Breast epithelium (tissue), 4 donors: Measurements from ENCODE around the gene PRICKLE3. TPM values are rescaled to one million over a fixed set of nuclear protein-coding genes. Genes with fewer than 3 reads are reported as not detected.

Experiments
- DNase-seq, 2 donors: peaks; one replicate each; pipeline ENCODE4 v3.0.0-alpha.2; 2019; ENCODE audit warnings: low spot score in 2 of 2
- H3K27ac ChIP-seq, 2 donors: fragments of 200-600 bp; sonication (generic) in 1 of 2; one replicate each; pipeline ENCODE4 v1.5.1; 2016 to 2019; ENCODE audit warnings: mild to moderate bottlenecking in 1 of 2
- H3K27me3 ChIP-seq, 2 donors: fragments of 200-600 bp; sonication (generic) in 1 of 2; one replicate each; pipeline versions ENCODE4 v1.5.1 to v1.6.0; 2017 to 2019; ENCODE audit warnings: control low read depth in 1 of 2, mild to moderate bottlenecking in 1 of 2
- H3K36me3 ChIP-seq: fragments of 200-600 bp; one replicate; pipeline ENCODE4 v1.5.1; 2019
- H3K4me1 ChIP-seq, 2 donors: fragments of 200-600 bp; sonication (generic); one replicate each; pipeline ENCODE4 v1.5.1; 2016 to 2019; ENCODE audit warnings: control low read depth in 1 of 2
- H3K4me3 ChIP-seq, 3 donors: fragments of 200-600 bp; sonication (generic); 1 replicate in 2 of 3; 2 replicates in 1 of 3; pipeline ENCODE4 v1.5.1; 2016 to 2019; ENCODE audit warnings: mild to moderate bottlenecking in 3 of 3, moderate library complexity in 2 of 3
- H3K9me3 ChIP-seq, 2 donors: fragments of 200-600 bp; sonication (generic) in 1 of 2; one replicate each; pipeline ENCODE4 v1.5.1; 2016 to 2019; ENCODE audit warnings: control low read depth in 1 of 2
- CTCF ChIP-seq, 3 donors: fragments of 450-650 bp; IDR thresholded peaks; one replicate each; pipeline ENCODE4 v1.5.1; 2016 to 2017; ENCODE audit warnings: antibody characterized with exemption in 3 of 3, mild to moderate bottlenecking in 3 of 3, moderate library complexity in 3 of 3
- POLR2A ChIP-seq: fragments of 450-650 bp; IDR thresholded peaks from one replicate; pipeline ENCODE4 v1.6.1; 2016; ENCODE audit warnings: antibody characterized with exemption, mild to moderate bottlenecking, moderate library complexity
- POLR2AphosphoS5 ChIP-seq, 3 donors: sonication (generic); formaldehyde crosslinking; IDR thresholded peaks; one replicate each; pipeline ENCODE4 v1.6.1; 2017; ENCODE audit warnings: antibody characterized with exemption in 3 of 3
- intact Hi-C: fragments of 100-400 bp; cut with DNase I; formaldehyde crosslinking; loops from one replicate; pipeline ENCODE4 v1.15.1; 2023; ENCODE audit warnings: low total_unique reads
- total RNA-seq, 3 donors: library from RNA; depleted of rRNA; stranded (reverse); fragments of >200 nt; gene quantifications; one replicate each; pipeline ENCODE4 v1.1.0, GENCODE V29; 2016

Gene PRICKLE3
- total RNA-seq, 3 donors from 2014 or later = 13.3 to 14.4 (median 14.0) TPM

- H3K27me3 ChIP-seq = peaks cover 0 to 59% of the 10 kb centered on the region in 2 donors
- H3K4me1 ChIP-seq = no peaks in the 10 kb centered on the region
- no peaks in the 10 kb centered on the region for H3K9me3 ChIP-seq
- TF ChIP-seq POLR2AphosphoS5 (IDR thresholded peaks at IDR 0.05) (no peak), POLR2A (no peak), CTCF (IDR thresholded peaks at IDR 0.05) (no peak)
- no peaks in the 10 kb centered on the region for H3K36me3 ChIP-seq
- H3K27ac ChIP-seq = no peak overlapping the region
- no peak overlapping the region for H3K4me3 ChIP-seq
- no peak for DNase-seq
- intact Hi-C loops = no loop called here
Observed at GRCh38 chrX:49202022-49202421, 15.8 kb upstream of the PRICKLE3 start.

GRCh38 chrX:49199906-49200771, 14.0 kb upstream of the PRICKLE3 start, which contains the start of gene SYP:
Gene SYP (minus strand): TSS chrX:49200193. CDS start chrX:49200186, 7 bp downstream.
- Histone ChIP-seq H3K36me3 (no peaks in the 10 kb centered on the region), H3K27me3 (peaks cover 0 to 49% of the 10 kb centered on the region in 2 donors), H3K9me3 (no peaks in the 10 kb centered on the region), H3K4me1 (no peaks in the 10 kb centered on the region), H3K4me3 (peak within 1 kb of the TSS; percentile 35 to 59 (median 38)), H3K27ac (peak within 1 kb of the TSS; percentile 57 to 64)
- peak; percentile 87 to 88 for DNase-seq
- intact Hi-C loops = no loop called here
- TF ChIP-seq POLR2A (peak; percentile 22), POLR2AphosphoS5 (IDR thresholded peaks at IDR 0.05) (peak in 2 of 3 donors; percentile 28 to 65), CTCF (IDR thresholded peaks at IDR 0.05) (no peak)

GRCh38 chrX:49199315-49199595, 13.1 kb upstream of the PRICKLE3 start:
- H3K4me3 ChIP-seq = no peak overlapping the region
- intact Hi-C loops = no loop called here

GRCh38 chrX:49198540-49199314, 12.6 kb upstream of the PRICKLE3 start:
- no peaks in the 10 kb centered on the region for H3K9me3 ChIP-seq
- peaks cover 0 to 36% of the 10 kb centered on the region in 2 donors for H3K27me3 ChIP-seq
- H3K36me3 ChIP-seq = no peaks in the 10 kb centered on the region
- intact Hi-C loops = no loop called here
- no peaks in the 10 kb centered on the region for H3K4me1 ChIP-seq
- TF ChIP-seq CTCF (IDR thresholded peaks at IDR 0.05) (no peak), POLR2AphosphoS5 (IDR thresholded peaks at IDR 0.05) (no peak), POLR2A (no peak)
- DNase-seq = no peak
- no peak overlapping the region for H3K27ac ChIP-seq
- no peak overlapping the region for H3K4me3 ChIP-seq

More at GRCh38 chrX:49199315-49199595, 13.1 kb upstream of the PRICKLE3 start:
- TF ChIP-seq POLR2A (no peak), POLR2AphosphoS5 (IDR thresholded peaks at IDR 0.05) (no peak), CTCF (IDR thresholded peaks at IDR 0.05) (no peak)
- no peak for DNase-seq
- no peak overlapping the region for H3K27ac ChIP-seq
- H3K36me3 ChIP-seq = no peaks in the 10 kb centered on the region
- no peaks in the 10 kb centered on the region for H3K4me1 ChIP-seq
- no peaks in the 10 kb centered on the region for H3K9me3 ChIP-seq
- peaks cover 0 to 41% of the 10 kb centered on the region in 2 donors for H3K27me3 ChIP-seq
